ENCODE measurements around the gene ASB11.

DNA sequence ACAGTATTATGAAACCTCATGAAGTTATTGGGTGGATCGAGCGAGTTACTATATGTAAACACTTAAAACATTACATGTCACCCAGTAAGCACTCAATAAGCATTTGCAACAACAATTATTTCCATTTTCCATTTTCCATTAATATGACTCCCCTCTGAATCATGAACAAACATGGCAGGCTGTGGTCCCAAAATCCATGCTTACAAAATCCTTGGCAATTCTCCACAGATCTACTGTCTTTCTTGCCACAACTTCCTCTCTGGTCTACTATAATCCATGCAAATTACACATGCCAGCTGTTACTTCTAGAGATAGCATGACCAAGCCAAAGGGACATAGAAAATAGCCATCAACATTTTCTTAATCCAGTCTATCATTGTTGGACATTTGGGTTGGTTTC, 22.0 kb downstream of the ASB11 start:
- TF ChIP-seq POLR2A (IDR thresholded peaks at IDR 0.05), result no peak
- TF ChIP-seq, protein P1, sequence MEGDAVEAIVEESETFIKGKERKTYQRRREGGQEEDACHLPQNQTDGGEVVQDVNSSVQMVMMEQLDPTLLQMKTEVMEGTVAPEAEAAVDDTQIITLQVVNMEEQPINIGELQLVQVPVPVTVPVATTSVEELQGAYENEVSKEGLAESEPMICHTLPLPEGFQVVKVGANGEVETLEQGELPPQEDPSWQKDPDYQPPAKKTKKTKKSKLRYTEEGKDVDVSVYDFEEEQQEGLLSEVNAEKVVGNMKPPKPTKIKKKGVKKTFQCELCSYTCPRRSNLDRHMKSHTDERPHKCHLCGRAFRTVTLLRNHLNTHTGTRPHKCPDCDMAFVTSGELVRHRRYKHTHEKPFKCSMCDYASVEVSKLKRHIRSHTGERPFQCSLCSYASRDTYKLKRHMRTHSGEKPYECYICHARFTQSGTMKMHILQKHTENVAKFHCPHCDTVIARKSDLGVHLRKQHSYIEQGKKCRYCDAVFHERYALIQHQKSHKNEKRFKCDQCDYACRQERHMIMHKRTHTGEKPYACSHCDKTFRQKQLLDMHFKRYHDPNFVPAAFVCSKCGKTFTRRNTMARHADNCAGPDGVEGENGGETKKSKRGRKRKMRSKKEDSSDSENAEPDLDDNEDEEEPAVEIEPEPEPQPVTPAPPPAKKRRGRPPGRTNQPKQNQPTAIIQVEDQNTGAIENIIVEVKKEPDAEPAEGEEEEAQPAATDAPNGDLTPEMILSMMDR (IDR thresholded peaks at IDR 0.05), result no peak

All from lower leg skin (tissue), 3 donors.